Thoracic aorta (tissue), 2 donors: Measurements from ENCODE around the gene HSD17B12. TPM values are rescaled to one million over a fixed set of nuclear protein-coding genes. Genes with fewer than 3 reads are reported as not detected.

Source experiments
- ATAC-seq: fragments of 150-250 bp; one replicate; pipeline ENCODE4 v1.8.0; 2017; ENCODE audit warnings: low read depth; ENCODE audit not compliant: insufficient number of reproducible peaks, low FRiP score
- DNase-seq: peaks from one replicate; pipeline ENCODE4 v3.0.0-alpha.2; 2020; ENCODE audit warnings: low spot score
- H3K27ac ChIP-seq, 2 donors: fragments of 200-600 bp; sonication (generic); 1 replicate in 1 of 2; 2 replicates in 1 of 2; pipeline ENCODE4 v1.5.1; 2016; ENCODE audit warnings: mild to moderate bottlenecking in 2 of 2, moderate library complexity in 2 of 2
- H3K27me3 ChIP-seq: fragments of 200-600 bp; sonication (generic); replicated peaks from 2 replicates; pipeline ENCODE4 v1.6.0; 2016; ENCODE audit warnings: mild to moderate bottlenecking; ENCODE audit not compliant: insufficient read depth
- H3K36me3 ChIP-seq: fragments of 200-600 bp; sonication (generic); one replicate; pipeline ENCODE4 v1.5.1; 2016
- H3K4me1 ChIP-seq, 2 donors: fragments of 200-600 bp; sonication (generic); 1 replicate in 1 of 2; 2 replicates in 1 of 2; pipeline versions ENCODE4 v1.5.1 to v1.6.0; 2016; ENCODE audit warnings: low read depth in 2 of 2, mild to moderate bottlenecking in 1 of 2; ENCODE audit not compliant: control insufficient read depth in 1 of 2
- H3K4me3 ChIP-seq: fragments of 200-600 bp; sonication (generic); 2 replicates; pipeline ENCODE4 v1.5.1; 2016; ENCODE audit warnings: mild to moderate bottlenecking
- H3K9me3 ChIP-seq: fragments of 200-600 bp; sonication (generic); 2 replicates; pipeline ENCODE4 v1.5.1; 2016
- CTCF ChIP-seq: fragments of 200-600 bp; sonication (generic); IDR thresholded peaks from one replicate; pipeline ENCODE4 v1.5.1; 2019; ENCODE audit warnings: antibody characterized with exemption
- total RNA-seq, 2 donors: library from RNA; depleted of rRNA; stranded (reverse); fragments of >200 nt; gene quantifications; one replicate each; pipeline versions ENCODE4 v1.1.0 to v1.2.3, GENCODE V29; 2016

Gene HSD17B12
- total RNA-seq, 2 donors from 2014 or later = 91.7 to 97.4 TPM

- H3K9me3 ChIP-seq = no peaks in the 10 kb centered on the region
- no peak for DNase-seq
- no peak overlapping the region for H3K27ac ChIP-seq
- no peak for TF ChIP-seq CTCF
- H3K4me1 ChIP-seq = peaks cover 0 to 22% of the 10 kb centered on the region in 2 donors
- no peak overlapping the region for H3K4me3 ChIP-seq
- no peak for ATAC-seq
- no peaks in the 10 kb centered on the region for H3K27me3 ChIP-seq
- no peaks in the 10 kb centered on the region for H3K36me3 ChIP-seq
Observed at GRCh38 chr11:43837879-43838278, 157.3 kb downstream of the HSD17B12 start.

- Histone ChIP-seq H3K36me3 (peaks cover under 1% of the 10 kb centered on the region), H3K27me3 (no peaks in the 10 kb centered on the region), H3K4me1 (no peaks in the 10 kb centered on the region), H3K9me3 (no peaks in the 10 kb centered on the region), H3K27ac (no peak overlapping the region), H3K4me3 (no peak overlapping the region)
- ATAC-seq = no peak
- no peak for TF ChIP-seq CTCF
- no peak for DNase-seq
Observed at GRCh38 chr11:43842021-43842420, 161.5 kb downstream of the HSD17B12 start.

- ATAC-seq (no peak), DNase-seq (no peak)
- Histone ChIP-seq H3K4me3 (no peak overlapping the region), H3K27ac (no peak overlapping the region), H3K27me3 (no peaks in the 10 kb centered on the region), H3K9me3 (no peaks in the 10 kb centered on the region), H3K4me1 (no peaks in the 10 kb centered on the region), H3K36me3 (peaks cover 3% of the 10 kb centered on the region)
- TF ChIP-seq CTCF = no peak
Observed at GRCh38 chr11:43845816-43846215, 165.3 kb downstream of the HSD17B12 start.

- DNase-seq = no peak
- H3K27me3 ChIP-seq = no peaks in the 10 kb centered on the region
Observed at GRCh38 chr11:43852057-43852636, 171.6 kb downstream of the HSD17B12 start.

GRCh38 chr11:43853781-43854180 lies 173.2 kb downstream of the HSD17B12 start:
- peaks cover 14% of the 10 kb centered on the region for H3K36me3 ChIP-seq
- no peak overlapping the region for H3K27ac ChIP-seq
- no peaks in the 10 kb centered on the region for H3K27me3 ChIP-seq
- ATAC-seq (no peak), DNase-seq (no peak)
- no peaks in the 10 kb centered on the region for H3K4me1 ChIP-seq
- H3K4me3 ChIP-seq = no peak overlapping the region
- H3K9me3 ChIP-seq = no peaks in the 10 kb centered on the region
- TF ChIP-seq CTCF = no peak

More at GRCh38 chr11:43852057-43852636, 171.6 kb downstream of the HSD17B12 start:
- no peaks in the 10 kb centered on the region for H3K4me1 ChIP-seq
- no peaks in the 10 kb centered on the region for H3K9me3 ChIP-seq
- peaks cover 15% of the 10 kb centered on the region for H3K36me3 ChIP-seq
- no peak for ATAC-seq
- H3K4me3 ChIP-seq = no peak overlapping the region
- H3K27ac ChIP-seq = no peak overlapping the region
- peak; percentile 77 for TF ChIP-seq CTCF
